Hematopoietic multipotent progenitor cell treated with erythropoietin and hydrocortisone succinate and interleukin-3 and kit ligand, for 8 days (in vitro differentiated cells): ENCODE results near the gene CYS1.

Experiments
- DNase-seq: peaks from one replicate; pipeline ENCODE4 v3.0.0-alpha.2; 2015

CYS1 gene

GRCh38 chr2:10071176-10071575 is 9.0 kb downstream of the CYS1 start:
- DNase-seq, result no peak

- no peak for DNase-seq
Measured at GRCh38 chr2:10067881-10068280, 12.3 kb downstream of the CYS1 start.

GRCh38 chr2:10067330-10067729 is 12.9 kb downstream of the CYS1 start:
- no peak for DNase-seq

- no peak for DNase-seq
Measured at GRCh38 chr2:10065773-10066055, 14.5 kb downstream of the CYS1 start.

- DNase-seq, result no peak
Measured at GRCh38 chr2:10064932-10065772, 15.1 kb downstream of the CYS1 start.

GRCh38 chr2:10063566-10063965 is 16.6 kb downstream of the CYS1 start:
- DNase-seq, result no peak

- DNase-seq, result no peak
Measured at GRCh38 chr2:10062931-10063365, 17.3 kb downstream of the CYS1 start.

- no peak for DNase-seq
Measured at GRCh38 chr2:10061221-10061925, 18.8 kb downstream of the CYS1 start.

GRCh38 chr2:10059552-10060335 is 20.5 kb downstream of the CYS1 start:
- no peak for DNase-seq

- no peak for DNase-seq
Measured at GRCh38 chr2:10059016-10059351, 21.2 kb downstream of the CYS1 start.

GRCh38 chr2:10058251-10059015 is 21.8 kb downstream of the CYS1 start:
- no peak for DNase-seq

GRCh38 chr2:10057231-10058107 is 22.7 kb downstream of the CYS1 start:
- peak; percentile 39 for DNase-seq

GRCh38 chr2:10056439-10056838 is 23.8 kb downstream of the CYS1 start:
- DNase-seq, result no peak

- DNase-seq, result no peak
Measured at GRCh38 chr2:10054976-10055375, 25.2 kb downstream of the CYS1 start.

GRCh38 chr2:10054424-10054823 is 25.8 kb downstream of the CYS1 start:
- DNase-seq, result no peak

- no peak for DNase-seq
Measured at GRCh38 chr2:10053351-10053750, 26.9 kb downstream of the CYS1 start.

GRCh38 chr2:10052216-10052615 is 28.0 kb downstream of the CYS1 start:
- DNase-seq, result no peak

GRCh38 chr2:10048501-10049171 is 31.6 kb downstream of the CYS1 start:
- peak; percentile 69 for DNase-seq

- DNase-seq, result no peak
Measured at GRCh38 chr2:10047616-10048500, 32.4 kb downstream of the CYS1 start.

GRCh38 chr2:10046931-10047330 is 33.3 kb downstream of the CYS1 start:
- no peak for DNase-seq
